ENCODE results near the gene CDK8. TPM values are rescaled to one million over a fixed set of nuclear protein-coding genes. Genes with fewer than 3 reads are reported as not detected.
"Not testable (repeated sequence)": the region's sequence is repeated elsewhere in the genome, so short reads cannot be mapped to it uniquely, and the experiment has no call there.

The CDK8 gene
- total RNA-seq, 2 experiments from 2014 or later, result 15.4 to 15.9 TPM

DNA sequence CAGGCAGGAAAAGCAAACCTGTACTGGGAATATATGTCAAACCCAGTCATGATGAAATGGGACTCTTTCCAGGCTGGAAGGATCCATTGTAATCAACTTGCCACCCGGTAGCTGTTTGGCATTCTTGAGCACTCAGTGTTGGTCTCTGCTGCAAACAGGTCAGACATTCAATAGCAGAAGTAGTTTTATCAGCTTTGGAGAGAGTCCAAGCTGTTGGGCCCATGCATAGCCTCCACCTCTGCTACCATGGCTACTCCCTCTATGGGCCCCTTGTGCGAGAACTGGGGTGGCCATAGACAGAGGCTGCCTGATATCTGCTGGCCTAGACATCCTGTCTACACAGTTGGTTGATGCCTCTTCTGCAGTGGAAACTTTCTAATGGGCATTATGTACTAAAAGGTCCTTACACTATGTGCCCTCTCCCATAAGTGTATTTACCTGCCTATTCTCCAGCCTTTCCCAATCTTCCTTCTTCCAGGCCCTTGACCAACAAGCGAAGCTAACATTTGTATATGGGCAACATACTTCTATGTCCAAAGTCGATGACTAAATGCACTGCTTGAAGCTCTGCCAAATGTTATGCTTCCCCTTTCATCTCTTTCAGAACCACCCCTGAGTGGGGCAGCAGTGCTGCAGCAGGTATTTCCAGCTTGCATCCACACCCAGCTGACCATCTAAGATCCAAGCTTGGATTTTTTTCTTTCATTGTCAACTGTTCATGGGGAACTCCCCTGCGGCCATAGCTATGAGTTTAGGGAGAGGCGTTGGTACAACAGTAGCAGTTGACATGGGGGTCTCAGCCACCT lies 26.6 kb upstream of the CDK8 start:
- CTCF ChIA-PET, result interaction anchor here (0.6 to 1.7 kb wide), 4 partner anchors 10 to 43 kb away, joined by 3 to 5 read pairs (median 3); no protein-coding TSS in a partner anchor
- no peaks in the 10 kb centered on the region for H3K36me3 Mint-ChIP-seq (ENCODE audit: low read depth)
- peaks cover 2% of the 10 kb centered on the region for H3K27me3 Mint-ChIP-seq (ENCODE audit: low read depth)
- H3K4me1 Mint-ChIP-seq (ENCODE audit: low read depth), result peaks cover 9% of the 10 kb centered on the region
- DNase-seq, result no peak
- no peak overlapping the region for H3K4me3 Mint-ChIP-seq
- H3K27ac Mint-ChIP-seq, result no peak overlapping the region
- intact Hi-C loops (cut with micrococcal nuclease), result loop anchor here (10.0 kb wide), 3 partner anchors 353 to 1197 kb away; partner anchors contain the start of genes GTF3A and USP12
- H3K9me3 Mint-ChIP-seq, result no peaks in the 10 kb centered on the region

GRCh38 chr13:26228096-26228495 lies 25.8 kb upstream of the CDK8 start:
- CTCF ChIA-PET, result interaction anchor here (1.1 kb wide), 1 partner anchor 43 kb away, joined by 3 read pairs; no protein-coding TSS in a partner anchor
- H3K27me3 Mint-ChIP-seq (ENCODE audit: low read depth), result peaks cover 2% of the 10 kb centered on the region
- no peak overlapping the region for H3K27ac Mint-ChIP-seq
- no peak overlapping the region for H3K4me3 Mint-ChIP-seq
- DNase-seq, result no peak
- H3K4me1 Mint-ChIP-seq (ENCODE audit: low read depth), result peaks cover 5% of the 10 kb centered on the region
- H3K36me3 Mint-ChIP-seq (ENCODE audit: low read depth), result no peaks in the 10 kb centered on the region
- H3K9me3 Mint-ChIP-seq, result no peaks in the 10 kb centered on the region
- intact Hi-C loops (cut with micrococcal nuclease), result loop anchor here (10.0 kb wide), 3 partner anchors 353 to 1197 kb away; partner anchors contain the start of genes GTF3A and USP12

DNA sequence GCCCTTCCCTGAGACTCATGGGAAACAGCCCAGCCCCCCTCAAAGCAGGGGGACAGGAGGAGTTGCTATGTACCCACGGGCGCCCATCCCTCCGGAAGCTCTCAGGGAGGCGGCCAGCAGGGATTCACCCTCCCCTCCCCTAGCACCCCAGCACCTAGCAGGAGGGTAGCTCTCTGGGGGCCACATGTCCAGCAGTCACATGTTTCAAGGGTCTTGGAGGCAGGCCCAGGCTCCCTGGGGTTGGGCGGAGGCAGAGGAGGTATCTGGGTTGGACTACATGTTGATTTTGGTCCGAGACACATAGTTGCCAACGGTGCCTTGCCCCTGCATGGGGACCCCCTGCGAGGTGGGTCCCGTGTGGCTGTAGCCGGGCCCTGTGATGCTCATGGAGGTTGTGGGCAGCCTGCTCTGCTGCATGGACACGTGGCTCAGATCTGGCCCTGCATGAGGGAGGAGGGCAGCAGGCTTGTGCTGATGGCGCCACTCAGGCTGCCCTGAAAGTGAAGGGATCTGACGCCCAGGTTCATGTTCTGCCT lies 24.8 kb upstream of the CDK8 start:
- Mint-ChIP-seq H3K36me3 (ENCODE audit: low read depth) (no peaks in the 10 kb centered on the region), H3K9me3 (no peaks in the 10 kb centered on the region), H3K27me3 (ENCODE audit: low read depth) (peaks cover 2% of the 10 kb centered on the region), H3K27ac (no peak overlapping the region), H3K4me3 (no peak overlapping the region), H3K4me1 (ENCODE audit: low read depth) (no peaks in the 10 kb centered on the region)
- CTCF ChIA-PET, result interaction anchor here (0.5 kb wide), 1 partner anchor 35 kb away, joined by 3 read pairs; no protein-coding TSS in a partner anchor
- no peak for DNase-seq
- intact Hi-C loops (cut with micrococcal nuclease), result loop anchor here (10.0 kb wide), 3 partner anchors 354 to 1196 kb away; partner anchors contain the start of genes GTF3A and USP12

GRCh38 chr13:26230703-26231102 lies 23.2 kb upstream of the CDK8 start:
- Mint-ChIP-seq H3K4me3 (no peak overlapping the region), H3K9me3 (no peaks in the 10 kb centered on the region), H3K36me3 (ENCODE audit: low read depth) (no peaks in the 10 kb centered on the region), H3K27me3 (ENCODE audit: low read depth) (peaks cover 4% of the 10 kb centered on the region), H3K4me1 (ENCODE audit: low read depth) (no peaks in the 10 kb centered on the region), H3K27ac (no peak overlapping the region)
- no peak for DNase-seq
- intact Hi-C loops (cut with micrococcal nuclease), result no loop called here
- CTCF ChIA-PET, result no interaction called here

DNA sequence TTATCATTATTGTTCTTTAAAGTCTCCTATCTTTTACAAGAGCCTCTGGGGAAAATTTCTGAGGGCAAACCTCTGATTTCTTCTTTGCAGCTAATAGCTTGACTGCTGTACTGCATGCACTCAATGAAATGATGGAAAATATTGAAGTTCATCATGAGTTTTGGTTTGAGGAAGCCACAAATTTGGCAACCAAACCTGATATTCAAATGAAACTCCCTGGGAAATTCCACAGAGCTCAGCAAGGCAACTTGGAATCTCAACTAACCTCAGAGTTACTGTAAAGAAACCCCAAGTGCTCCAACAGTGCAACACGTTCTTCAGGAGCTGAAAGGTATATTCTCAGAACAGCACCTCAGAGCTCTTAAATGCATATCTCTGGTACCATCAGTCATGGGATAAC lies 17.6 kb upstream of the CDK8 start:
- no peak for DNase-seq
- H3K9me3 Mint-ChIP-seq, result no peaks in the 10 kb centered on the region
- no peaks in the 10 kb centered on the region for H3K36me3 Mint-ChIP-seq (ENCODE audit: low read depth)
- intact Hi-C loops (cut with micrococcal nuclease), result loop anchor here (1.0 kb wide), 1 partner anchor 15 kb away; no protein-coding TSS in a partner anchor
- H3K27me3 Mint-ChIP-seq (ENCODE audit: low read depth), result peaks cover 7% of the 10 kb centered on the region
- no peak overlapping the region for H3K4me3 Mint-ChIP-seq
- CTCF ChIA-PET, result interaction anchor here (0.6 to 2.5 kb wide), 2 partner anchors 51 to 103 kb away, joined by 3 to 7 read pairs; no protein-coding TSS in a partner anchor
- peaks cover 9% of the 10 kb centered on the region for H3K4me1 Mint-ChIP-seq (ENCODE audit: low read depth)
- no peak overlapping the region for H3K27ac Mint-ChIP-seq

DNA sequence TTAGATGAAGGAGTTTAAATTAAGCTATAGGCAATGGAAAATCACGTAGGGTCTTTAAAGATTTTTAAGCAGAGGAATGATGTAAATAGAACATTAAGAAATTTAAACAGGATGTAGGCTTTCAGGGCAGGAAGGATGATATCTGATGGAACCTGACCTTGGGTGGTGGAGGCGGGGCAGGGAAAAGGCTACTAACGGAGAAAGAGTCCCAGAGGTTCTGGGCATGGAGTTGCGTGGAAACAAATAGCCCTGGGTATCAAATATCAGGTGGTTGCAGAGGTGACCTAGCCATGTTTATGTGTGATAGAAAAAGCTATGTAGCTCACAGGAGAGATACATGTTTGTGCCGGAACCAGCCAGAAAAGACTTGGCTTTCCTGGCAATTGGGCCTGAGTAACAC lies 7.8 kb upstream of the CDK8 start:
- intact Hi-C loops (cut with micrococcal nuclease), result no loop called here
- Mint-ChIP-seq H3K27ac (no peak overlapping the region), H3K36me3 (ENCODE audit: low read depth) (no peaks in the 10 kb centered on the region), H3K4me3 (no peak overlapping the region), H3K4me1 (ENCODE audit: low read depth) (no peaks in the 10 kb centered on the region), H3K27me3 (ENCODE audit: low read depth) (peaks cover 4% of the 10 kb centered on the region), H3K9me3 (peaks cover 2% of the 10 kb centered on the region)
- no peak for DNase-seq
- CTCF ChIA-PET, result interaction anchor here (0.6 kb wide), 2 partner anchors 233 to 1115 kb away, joined by 5 to 6 read pairs; no protein-coding TSS in a partner anchor

GRCh38 chr13:26247011-26247410 lies 6.9 kb upstream of the CDK8 start:
- Mint-ChIP-seq H3K27me3 (ENCODE audit: low read depth) (peaks cover 2% of the 10 kb centered on the region), H3K9me3 (peaks cover 2% of the 10 kb centered on the region), H3K4me3 (no peak overlapping the region), H3K4me1 (ENCODE audit: low read depth) (no peaks in the 10 kb centered on the region), H3K36me3 (ENCODE audit: low read depth) (no peaks in the 10 kb centered on the region), H3K27ac (no peak overlapping the region)
- DNase-seq, result no peak
- CTCF ChIA-PET, result no interaction called here
- intact Hi-C loops (cut with micrococcal nuclease), result no loop called here

GRCh38 chr13:26247608-26248007 lies 6.3 kb upstream of the CDK8 start:
- Mint-ChIP-seq H3K4me3 (no peak overlapping the region), H3K27me3 (ENCODE audit: low read depth) (no peaks in the 10 kb centered on the region), H3K27ac (no peak overlapping the region), H3K4me1 (ENCODE audit: low read depth) (no peaks in the 10 kb centered on the region), H3K36me3 (ENCODE audit: low read depth) (no peaks in the 10 kb centered on the region), H3K9me3 (peaks cover under 1% of the 10 kb centered on the region)
- no peak for DNase-seq
- CTCF ChIA-PET, result no interaction called here
- intact Hi-C loops (cut with micrococcal nuclease), result no loop called here

GRCh38 chr13:26249551-26249950 lies 4.4 kb upstream of the CDK8 start:
- H3K4me3 Mint-ChIP-seq, result no peak overlapping the region
- CTCF ChIA-PET, result no interaction called here
- H3K27me3 Mint-ChIP-seq (ENCODE audit: low read depth), result no peaks in the 10 kb centered on the region
- intact Hi-C loops (cut with micrococcal nuclease), result no loop called here
- H3K36me3 Mint-ChIP-seq (ENCODE audit: low read depth), result no peaks in the 10 kb centered on the region
- peaks cover 7% of the 10 kb centered on the region for H3K4me1 Mint-ChIP-seq (ENCODE audit: low read depth)
- H3K9me3 Mint-ChIP-seq, result no peaks in the 10 kb centered on the region
- DNase-seq, result no peak
- no peak overlapping the region for H3K27ac Mint-ChIP-seq

GRCh38 chr13:26252006-26252405 lies 1.9 kb upstream of the CDK8 start:
- peaks cover 26% of the 10 kb centered on the region for H3K4me1 Mint-ChIP-seq (ENCODE audit: low read depth)
- DNase-seq; H3K9me3 Mint-ChIP-seq; H3K27me3 Mint-ChIP-seq (ENCODE audit: low read depth); H3K4me3 Mint-ChIP-seq; H3K27ac Mint-ChIP-seq; H3K36me3 Mint-ChIP-seq (ENCODE audit: low read depth); CTCF ChIA-PET: not testable (repeated sequence)
- intact Hi-C loops (cut with micrococcal nuclease), result loop anchor here (2.0 kb wide), 1 partner anchor 251 kb away; no protein-coding TSS in a partner anchor

DNA sequence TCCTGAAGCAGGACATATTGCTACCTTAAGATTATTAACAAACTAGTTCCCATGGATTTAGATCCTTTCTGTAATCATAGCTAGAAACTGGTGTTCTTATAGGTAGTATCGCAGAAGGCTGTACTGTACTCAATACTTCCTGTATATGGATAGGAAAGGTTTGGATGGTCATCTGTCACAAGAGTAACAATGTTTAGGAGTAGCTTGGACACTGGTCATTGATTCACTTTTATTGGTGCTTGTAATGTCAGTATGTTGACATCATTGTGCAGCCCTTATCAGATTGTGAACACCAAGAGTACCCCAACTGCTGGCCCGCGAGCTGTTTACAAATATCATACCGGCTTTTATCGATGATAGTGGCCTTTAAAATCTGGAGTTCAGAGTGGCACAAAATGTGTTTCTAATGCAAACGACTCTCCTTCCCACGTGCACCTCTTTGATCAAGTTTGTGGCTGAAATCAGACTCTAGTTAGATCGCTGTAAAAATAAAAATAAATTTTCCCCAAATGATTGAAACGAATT lies 605 bp upstream of the CDK8 start:
- peaks cover 35% of the 10 kb centered on the region for H3K4me1 Mint-ChIP-seq (ENCODE audit: low read depth)
- H3K27me3 Mint-ChIP-seq (ENCODE audit: low read depth), result no peaks in the 10 kb centered on the region
- CTCF ChIA-PET, result interaction anchor here (0.5 kb wide), 1 partner anchor 59 kb away, joined by 3 read pairs; no protein-coding TSS in a partner anchor
- DNase-seq, result no peak
- no peaks in the 10 kb centered on the region for H3K36me3 Mint-ChIP-seq (ENCODE audit: low read depth)
- H3K27ac Mint-ChIP-seq, result peak overlapping the region; percentile 54
- H3K9me3 Mint-ChIP-seq, result no peaks in the 10 kb centered on the region
- H3K4me3 Mint-ChIP-seq, result peak overlapping the region; percentile 81
- intact Hi-C loops (cut with micrococcal nuclease), result loop anchor here (1.0 to 2.0 kb wide), 3 partner anchors 32 to 249 kb away; no protein-coding TSS in a partner anchor

DNA sequence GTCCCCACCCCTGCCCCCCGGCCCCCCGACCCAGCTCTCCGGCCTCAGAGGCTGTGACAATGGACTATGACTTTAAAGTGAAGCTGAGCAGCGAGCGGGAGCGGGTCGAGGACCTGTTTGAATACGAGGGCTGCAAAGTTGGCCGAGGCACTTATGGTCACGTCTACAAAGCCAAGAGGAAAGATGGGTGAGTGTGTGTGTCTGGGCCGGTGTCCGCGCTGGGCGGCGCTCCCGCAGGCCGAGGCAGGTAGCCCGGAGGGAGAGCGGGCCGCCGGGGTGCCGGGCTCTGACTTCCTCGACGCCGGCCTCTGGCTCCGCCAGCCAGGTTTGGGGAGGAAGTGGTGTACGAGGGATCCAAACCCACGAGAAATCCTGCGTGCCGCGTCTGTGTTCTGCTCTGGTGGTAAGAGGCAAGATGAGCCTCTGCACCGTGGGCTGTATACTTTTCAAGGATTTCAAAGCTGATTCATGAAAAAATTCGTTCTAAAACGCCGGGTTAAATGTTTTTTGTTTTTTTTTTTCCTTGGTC lies 718 bp downstream of the CDK8 start:
- intact Hi-C loops (cut with micrococcal nuclease), result no loop called here
- no peaks in the 10 kb centered on the region for H3K9me3 Mint-ChIP-seq
- peaks cover 36% of the 10 kb centered on the region for H3K4me1 Mint-ChIP-seq (ENCODE audit: low read depth)
- H3K36me3 Mint-ChIP-seq (ENCODE audit: low read depth), result no peaks in the 10 kb centered on the region
- peak overlapping the region; percentile 87 for H3K4me3 Mint-ChIP-seq
- DNase-seq, result peak; percentile 66
- no peaks in the 10 kb centered on the region for H3K27me3 Mint-ChIP-seq (ENCODE audit: low read depth)
- H3K27ac Mint-ChIP-seq, result peak overlapping the region; percentile 33
- CTCF ChIA-PET, result interaction anchor here (0.7 to 1.8 kb wide), 3 partner anchors 32 to 70 kb away, joined by 3 to 4 read pairs (median 3); partner anchors contain the start of gene RNF6
